Measurements from ENCODE around the gene NLRC5. TPM values are rescaled to one million over a fixed set of nuclear protein-coding genes. Genes with fewer than 3 reads are reported as not detected.
"Not testable (repeated sequence)": the region's sequence is repeated elsewhere in the genome, so short reads cannot be mapped to it uniquely, and the experiment has no call there.

NLRC5 gene
- total RNA-seq, 2 experiments from 2014 or later: 424 to 434 TPM

DNA sequence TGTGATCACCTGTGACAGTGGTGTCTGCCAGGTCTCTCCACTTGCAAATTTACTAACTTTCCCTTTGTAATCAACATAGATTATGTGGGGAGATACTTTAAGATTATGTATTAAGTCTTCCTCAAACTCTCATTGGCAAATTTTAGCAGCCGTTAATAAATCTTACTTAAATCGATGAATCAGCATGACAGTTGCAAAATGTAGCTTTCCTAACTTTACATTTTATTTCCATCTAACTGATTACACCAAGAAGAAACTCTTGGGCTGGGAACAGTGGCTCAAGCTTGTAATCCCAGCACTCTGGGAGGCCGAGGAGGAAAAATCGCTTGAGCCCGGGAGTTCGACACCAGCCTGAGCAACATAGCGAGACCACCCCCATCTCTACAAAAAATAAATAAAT, 79.7 kb downstream of the NLRC5 start:
- Mint-ChIP-seq H3K4me3 (no peak overlapping the region), H3K36me3 (ENCODE audit: low read depth) (peaks cover 79% of the 10 kb centered on the region), H3K27ac (peak overlapping the region; percentile 22), H3K27me3 (no peaks in the 10 kb centered on the region), H3K4me1 (ENCODE audit: low read depth) (peaks cover 4% of the 10 kb centered on the region), H3K9me3 (no peaks in the 10 kb centered on the region)
- TF ChIP-seq, protein P1, sequence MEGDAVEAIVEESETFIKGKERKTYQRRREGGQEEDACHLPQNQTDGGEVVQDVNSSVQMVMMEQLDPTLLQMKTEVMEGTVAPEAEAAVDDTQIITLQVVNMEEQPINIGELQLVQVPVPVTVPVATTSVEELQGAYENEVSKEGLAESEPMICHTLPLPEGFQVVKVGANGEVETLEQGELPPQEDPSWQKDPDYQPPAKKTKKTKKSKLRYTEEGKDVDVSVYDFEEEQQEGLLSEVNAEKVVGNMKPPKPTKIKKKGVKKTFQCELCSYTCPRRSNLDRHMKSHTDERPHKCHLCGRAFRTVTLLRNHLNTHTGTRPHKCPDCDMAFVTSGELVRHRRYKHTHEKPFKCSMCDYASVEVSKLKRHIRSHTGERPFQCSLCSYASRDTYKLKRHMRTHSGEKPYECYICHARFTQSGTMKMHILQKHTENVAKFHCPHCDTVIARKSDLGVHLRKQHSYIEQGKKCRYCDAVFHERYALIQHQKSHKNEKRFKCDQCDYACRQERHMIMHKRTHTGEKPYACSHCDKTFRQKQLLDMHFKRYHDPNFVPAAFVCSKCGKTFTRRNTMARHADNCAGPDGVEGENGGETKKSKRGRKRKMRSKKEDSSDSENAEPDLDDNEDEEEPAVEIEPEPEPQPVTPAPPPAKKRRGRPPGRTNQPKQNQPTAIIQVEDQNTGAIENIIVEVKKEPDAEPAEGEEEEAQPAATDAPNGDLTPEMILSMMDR (IDR thresholded peaks at IDR 0.05): no peak
- ChIA-PET CTCF (interaction anchor here (1.3 kb wide), 1 partner anchor 104 kb away, joined by 5 read pairs; no protein-coding TSS in a partner anchor), POLR2A (no interaction called here)
- DNase-seq (no peak), ATAC-seq (ENCODE audit: poor library complexity) (no peak)
- peaks cover 78% of the 10 kb centered on the region for H3K36me3 ChIP-seq (ENCODE audit: insufficient read depth, low read length)
- H3K27me3 ChIP-seq (ENCODE audit: control insufficient read depth in 1 of 2, insufficient read depth in 2 of 2, low read length in 2 of 2): no peaks in the 10 kb centered on the region
- H3K4me1 ChIP-seq (ENCODE audit: insufficient read depth, low read length): peaks cover 12% of the 10 kb centered on the region
- H3K4me3 ChIP-seq (ENCODE audit: low read length): no peak overlapping the region
- no peaks in the 10 kb centered on the region for H3K9me3 ChIP-seq (ENCODE audit: control insufficient read depth in 1 of 2, insufficient read depth in 1 of 2, low read length in 2 of 2)
- no peak overlapping the region for H3K27ac ChIP-seq (ENCODE audit: low read depth in 1 of 2, low read length in 2 of 2)
- intact Hi-C loops (cut with DNase I, micrococcal nuclease): no loop called here

DNA sequence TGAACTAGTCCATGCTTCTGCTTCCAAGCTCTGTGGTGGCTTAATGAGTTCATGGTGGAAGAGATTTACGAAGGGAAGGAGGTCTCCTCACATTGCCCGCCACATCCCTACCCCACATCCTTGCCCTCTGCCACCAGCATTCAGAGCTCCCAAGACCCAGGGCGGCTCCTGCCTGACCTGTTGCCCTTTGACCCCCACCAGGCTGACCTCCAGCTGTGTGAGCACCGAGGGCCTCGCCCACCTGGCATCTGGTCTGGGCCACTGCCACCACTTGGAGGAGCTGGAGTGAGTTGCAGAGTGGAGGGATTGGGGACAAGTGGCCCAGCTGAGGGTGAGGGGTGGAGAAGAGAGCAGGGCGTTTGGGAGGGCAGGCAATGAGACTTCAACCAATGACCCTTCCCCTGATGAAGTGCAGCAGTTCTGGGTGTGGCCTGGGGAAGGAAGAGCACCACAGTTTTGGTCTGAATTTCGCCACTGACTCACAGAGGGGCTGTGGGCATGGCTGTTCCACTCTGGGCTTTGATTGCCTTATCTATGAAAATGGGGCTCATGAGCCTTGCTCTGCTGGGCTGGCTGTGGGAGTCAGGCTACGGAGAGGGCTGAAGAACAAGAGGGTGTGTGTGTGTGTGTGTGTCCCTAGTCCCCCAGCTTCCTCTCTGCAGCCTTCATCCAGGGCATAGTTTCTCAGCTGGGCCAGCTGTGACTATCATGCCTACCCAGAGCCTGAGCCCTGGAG, 80.4 kb downstream of the NLRC5 start:
- H3K27ac ChIP-seq (ENCODE audit: low read depth in 1 of 2, low read length in 2 of 2): peak overlapping the region; percentile 32 to 52
- ChIA-PET POLR2A (interaction anchor here (0.5 to 1.1 kb wide), 2 partner anchors 53 to 78 kb away, joined by 3 to 4 read pairs; no protein-coding TSS in a partner anchor), CTCF (interaction anchor here (1.3 kb wide), 1 partner anchor 105 kb away, joined by 5 read pairs; no protein-coding TSS in a partner anchor)
- intact Hi-C loops (cut with DNase I, micrococcal nuclease): loop anchor here in 1 of 2 experiments (10.0 kb wide), 1 partner anchor 225 kb away; no protein-coding TSS in a partner anchor
- no peak for DNase-seq
- peaks cover 12% of the 10 kb centered on the region for H3K4me1 ChIP-seq (ENCODE audit: insufficient read depth, low read length)
- Mint-ChIP-seq H3K27me3 (no peaks in the 10 kb centered on the region), H3K4me3 (no peak overlapping the region), H3K9me3 (no peaks in the 10 kb centered on the region), H3K4me1 (ENCODE audit: low read depth) (peaks cover 4% of the 10 kb centered on the region), H3K27ac (peak overlapping the region; percentile 36), H3K36me3 (ENCODE audit: low read depth) (peaks cover 82% of the 10 kb centered on the region)
- no peak overlapping the region for H3K4me3 ChIP-seq (ENCODE audit: low read length)
- TF ChIP-seq, protein P1 (IDR thresholded peaks at IDR 0.05): no peak
- peaks cover 85% of the 10 kb centered on the region for H3K36me3 ChIP-seq (ENCODE audit: insufficient read depth, low read length)
- no peak for ATAC-seq (ENCODE audit: poor library complexity)
- no peaks in the 10 kb centered on the region for H3K27me3 ChIP-seq (ENCODE audit: control insufficient read depth in 1 of 2, insufficient read depth in 2 of 2, low read length in 2 of 2)
- no peaks in the 10 kb centered on the region for H3K9me3 ChIP-seq (ENCODE audit: control insufficient read depth in 1 of 2, insufficient read depth in 1 of 2, low read length in 2 of 2)

DNA sequence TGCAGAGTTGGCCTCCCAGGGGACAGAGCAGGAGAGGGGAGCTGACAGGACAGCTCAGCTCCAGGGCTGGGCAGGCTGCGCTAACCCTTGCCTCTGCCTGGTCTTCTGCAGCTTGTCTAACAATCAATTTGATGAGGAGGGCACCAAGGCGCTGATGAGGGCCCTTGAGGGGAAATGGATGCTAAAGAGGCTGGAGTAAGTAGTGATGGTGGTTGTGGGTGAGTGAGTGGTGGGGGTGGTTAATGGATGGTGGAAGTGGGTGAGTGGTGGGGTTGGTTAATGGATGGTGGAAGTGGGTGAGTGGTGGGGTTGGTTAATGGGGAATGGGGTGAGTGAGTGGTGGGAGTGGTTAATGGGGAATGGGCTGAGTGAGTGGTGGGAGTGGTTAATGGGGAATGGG, 81.1 kb downstream of the NLRC5 start:
- H3K4me3 Mint-ChIP-seq: no peak overlapping the region
- Histone ChIP-seq H3K27me3 (ENCODE audit: control insufficient read depth in 1 of 2, insufficient read depth in 2 of 2, low read length in 2 of 2) (no peaks in the 10 kb centered on the region), H3K36me3 (ENCODE audit: insufficient read depth, low read length) (peaks cover 86% of the 10 kb centered on the region), H3K4me1 (ENCODE audit: insufficient read depth, low read length) (peaks cover 12% of the 10 kb centered on the region), H3K9me3 (ENCODE audit: control insufficient read depth in 1 of 2, insufficient read depth in 1 of 2, low read length in 2 of 2) (no peaks in the 10 kb centered on the region), H3K4me3 (ENCODE audit: low read length) (no peak overlapping the region), H3K27ac (ENCODE audit: low read depth in 1 of 2, low read length in 2 of 2) (peak overlapping the region in 1 of 2 donors; percentile 52)
- DNase-seq (no peak), ATAC-seq (ENCODE audit: poor library complexity) (no peak)
- ChIA-PET POLR2A (interaction anchor here (1.1 kb wide), 1 partner anchor 54 kb away, joined by 4 read pairs; no protein-coding TSS in a partner anchor), CTCF (no interaction called here)
- peak overlapping the region; percentile 36 for H3K27ac Mint-ChIP-seq
- H3K27me3 Mint-ChIP-seq: no peaks in the 10 kb centered on the region
- H3K36me3 Mint-ChIP-seq (ENCODE audit: low read depth): peaks cover 81% of the 10 kb centered on the region
- intact Hi-C loops (cut with DNase I, micrococcal nuclease): loop anchor here in 1 of 2 experiments (10.0 kb wide), 1 partner anchor 226 kb away; no protein-coding TSS in a partner anchor
- TF ChIP-seq, protein P1 (IDR thresholded peaks at IDR 0.05): no peak
- H3K4me1 Mint-ChIP-seq (ENCODE audit: low read depth): peaks cover 4% of the 10 kb centered on the region
- no peaks in the 10 kb centered on the region for H3K9me3 Mint-ChIP-seq

DNA sequence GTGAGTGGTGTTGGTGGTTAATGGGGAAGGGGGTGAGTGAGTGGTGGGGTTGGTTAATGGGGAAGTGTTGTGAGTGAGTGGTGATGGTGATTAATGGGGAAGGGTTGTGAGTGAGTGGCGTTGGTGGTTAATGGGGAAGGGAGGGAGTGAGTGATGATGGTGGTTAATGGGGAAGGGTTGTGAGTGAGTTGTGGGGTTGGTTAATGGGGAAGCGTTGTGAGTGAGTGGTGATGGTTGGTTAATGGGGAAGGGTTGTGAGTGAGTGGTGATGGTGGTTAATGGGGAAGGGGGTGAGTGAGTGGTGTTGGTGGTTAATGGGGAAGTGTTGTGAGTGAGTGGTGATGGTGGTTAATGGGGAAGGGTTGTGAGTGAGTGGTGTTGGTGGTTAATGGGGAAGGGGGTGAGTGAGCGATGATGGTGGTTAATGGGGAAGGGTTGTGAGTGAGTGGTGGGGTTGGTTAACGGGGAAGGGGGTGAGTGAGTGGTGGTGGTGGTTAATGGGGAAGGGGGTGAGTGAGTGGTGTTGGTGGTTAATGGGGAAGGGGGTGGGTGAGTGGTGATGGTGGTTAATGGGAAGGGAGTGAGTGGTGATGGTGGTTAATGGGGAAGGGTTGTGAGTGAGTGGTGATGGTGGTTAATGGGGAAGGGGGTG, 81.8 kb downstream of the NLRC5 start:
- ATAC-seq (ENCODE audit: poor library complexity); H3K27me3 Mint-ChIP-seq; H3K27ac ChIP-seq (ENCODE audit: low read depth in 1 of 2, low read length in 2 of 2); H3K9me3 ChIP-seq (ENCODE audit: control insufficient read depth in 1 of 2, insufficient read depth in 1 of 2, low read length in 2 of 2); H3K4me3 Mint-ChIP-seq; H3K27me3 ChIP-seq (ENCODE audit: control insufficient read depth in 1 of 2, insufficient read depth in 2 of 2, low read length in 2 of 2); H3K9me3 Mint-ChIP-seq; H3K27ac Mint-ChIP-seq; CTCF ChIA-PET; H3K4me3 ChIP-seq (ENCODE audit: low read length); H3K4me1 Mint-ChIP-seq (ENCODE audit: low read depth); POLR2A ChIA-PET: not testable (repeated sequence)
- DNase-seq: peak in 2 of 14 experiments; percentile 16 to 44
- peaks cover 80% of the 10 kb centered on the region for H3K36me3 Mint-ChIP-seq (ENCODE audit: low read depth)
- H3K4me1 ChIP-seq (ENCODE audit: insufficient read depth, low read length): peaks cover 12% of the 10 kb centered on the region
- intact Hi-C loops (cut with DNase I, micrococcal nuclease): loop anchor here in 1 of 2 experiments (10.0 kb wide), 1 partner anchor 226 kb away; no protein-coding TSS in a partner anchor
- H3K36me3 ChIP-seq (ENCODE audit: insufficient read depth, low read length): peaks cover 88% of the 10 kb centered on the region
